Measurements from ENCODE around the gene GTF2H3. TPM values are rescaled to one million over a fixed set of nuclear protein-coding genes. Genes with fewer than 3 reads are reported as not detected.

Gene GTF2H3
- total RNA-seq, 1 donor from 2014 or later = 13.9 TPM

DNA sequence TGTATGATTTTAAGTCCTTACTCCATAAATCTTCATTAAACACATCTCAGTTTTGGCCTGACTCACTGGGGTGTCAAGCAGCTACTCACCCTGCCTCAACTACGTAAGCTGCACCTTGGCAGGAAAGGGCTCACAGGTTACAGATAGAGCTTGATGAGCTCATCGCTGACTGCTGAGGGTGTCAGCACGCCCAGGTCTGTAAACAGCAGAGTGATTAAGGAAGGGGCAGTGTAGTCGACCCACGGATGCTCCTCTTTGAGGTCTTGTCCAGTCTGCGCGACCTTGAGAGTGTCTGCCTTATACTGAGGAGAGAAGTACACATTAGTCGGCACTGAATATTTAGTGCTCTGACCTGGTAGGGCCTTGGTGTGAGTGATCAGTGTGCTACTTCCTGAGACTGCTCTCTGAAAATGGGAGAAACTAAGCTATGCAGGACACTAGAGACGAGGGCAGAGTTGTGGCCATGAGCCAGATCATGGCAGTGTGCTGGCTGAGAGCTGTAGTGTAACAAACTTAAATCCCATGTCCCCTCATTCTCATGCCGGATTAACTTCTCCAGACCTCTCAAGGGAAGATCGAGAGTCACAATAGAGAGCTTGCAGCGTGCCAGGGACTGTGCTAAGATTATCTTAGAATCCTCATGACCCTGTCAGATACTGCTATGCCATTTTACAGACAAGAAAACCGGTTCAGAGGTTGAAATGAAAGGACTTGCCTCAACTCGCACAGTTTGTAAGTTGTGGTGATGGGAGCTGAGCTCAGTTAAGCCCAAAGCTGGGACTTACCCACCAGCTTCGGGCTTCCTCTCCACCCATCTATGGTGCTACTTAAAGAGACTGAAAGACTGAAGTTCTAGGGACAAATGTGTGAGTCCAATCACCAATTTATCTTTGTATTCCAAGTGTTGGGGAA is 11.8 kb upstream of the GTF2H3 start:
- no peaks in the 10 kb centered on the region for H3K9me3 ChIP-seq (replicated peaks)
- H3K4me1 ChIP-seq = no peaks in the 10 kb centered on the region
- H3K27me3 ChIP-seq (ENCODE audit: low read depth) = no peaks in the 10 kb centered on the region
- TF ChIP-seq, protein P1, sequence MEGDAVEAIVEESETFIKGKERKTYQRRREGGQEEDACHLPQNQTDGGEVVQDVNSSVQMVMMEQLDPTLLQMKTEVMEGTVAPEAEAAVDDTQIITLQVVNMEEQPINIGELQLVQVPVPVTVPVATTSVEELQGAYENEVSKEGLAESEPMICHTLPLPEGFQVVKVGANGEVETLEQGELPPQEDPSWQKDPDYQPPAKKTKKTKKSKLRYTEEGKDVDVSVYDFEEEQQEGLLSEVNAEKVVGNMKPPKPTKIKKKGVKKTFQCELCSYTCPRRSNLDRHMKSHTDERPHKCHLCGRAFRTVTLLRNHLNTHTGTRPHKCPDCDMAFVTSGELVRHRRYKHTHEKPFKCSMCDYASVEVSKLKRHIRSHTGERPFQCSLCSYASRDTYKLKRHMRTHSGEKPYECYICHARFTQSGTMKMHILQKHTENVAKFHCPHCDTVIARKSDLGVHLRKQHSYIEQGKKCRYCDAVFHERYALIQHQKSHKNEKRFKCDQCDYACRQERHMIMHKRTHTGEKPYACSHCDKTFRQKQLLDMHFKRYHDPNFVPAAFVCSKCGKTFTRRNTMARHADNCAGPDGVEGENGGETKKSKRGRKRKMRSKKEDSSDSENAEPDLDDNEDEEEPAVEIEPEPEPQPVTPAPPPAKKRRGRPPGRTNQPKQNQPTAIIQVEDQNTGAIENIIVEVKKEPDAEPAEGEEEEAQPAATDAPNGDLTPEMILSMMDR (IDR thresholded peaks at IDR 0.05; ENCODE audit: borderline replicate concordance) = no peak
- DNase-seq = no peak
- H3K27ac ChIP-seq (replicated peaks) = no peak overlapping the region
- no peak overlapping the region for H3K4me3 ChIP-seq
- intact Hi-C loops (cut with micrococcal nuclease) = no loop called here
- H3K36me3 ChIP-seq = peaks cover 96% of the 10 kb centered on the region

DNA sequence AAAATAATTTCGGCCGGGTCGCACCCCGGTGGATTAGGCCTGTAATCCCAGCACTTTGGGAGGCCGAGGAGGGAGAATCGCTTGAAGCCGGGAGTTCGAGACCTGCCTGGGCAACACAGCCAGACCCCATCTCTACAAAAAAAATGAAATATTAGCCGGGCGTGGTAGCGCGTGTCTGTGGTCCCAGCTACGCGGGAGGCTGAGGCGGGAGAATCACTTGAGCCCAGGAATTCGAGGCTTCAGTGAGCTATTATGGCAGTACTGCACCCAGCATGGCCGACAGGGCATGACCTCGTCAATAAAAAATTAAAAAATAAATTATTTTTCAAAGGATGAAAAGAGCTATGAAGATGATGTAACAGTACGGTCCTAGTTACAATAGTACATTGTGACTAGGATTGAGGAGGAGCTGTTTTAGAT is 523 bp downstream of the GTF2H3 start:
- Histone ChIP-seq H3K9me3 (replicated peaks) (no peaks in the 10 kb centered on the region), H3K27me3 (ENCODE audit: low read depth) (no peaks in the 10 kb centered on the region), H3K4me1 (peaks cover 23% of the 10 kb centered on the region), H3K4me3 (peak overlapping the region; percentile 89), H3K36me3 (peaks cover 30% of the 10 kb centered on the region), H3K27ac (replicated peaks) (peak overlapping the region; percentile 84)
- no peak for DNase-seq
- intact Hi-C loops (cut with micrococcal nuclease) = no loop called here
- TF ChIP-seq, protein P1 (IDR thresholded peaks at IDR 0.05; ENCODE audit: borderline replicate concordance) = no peak

DNA sequence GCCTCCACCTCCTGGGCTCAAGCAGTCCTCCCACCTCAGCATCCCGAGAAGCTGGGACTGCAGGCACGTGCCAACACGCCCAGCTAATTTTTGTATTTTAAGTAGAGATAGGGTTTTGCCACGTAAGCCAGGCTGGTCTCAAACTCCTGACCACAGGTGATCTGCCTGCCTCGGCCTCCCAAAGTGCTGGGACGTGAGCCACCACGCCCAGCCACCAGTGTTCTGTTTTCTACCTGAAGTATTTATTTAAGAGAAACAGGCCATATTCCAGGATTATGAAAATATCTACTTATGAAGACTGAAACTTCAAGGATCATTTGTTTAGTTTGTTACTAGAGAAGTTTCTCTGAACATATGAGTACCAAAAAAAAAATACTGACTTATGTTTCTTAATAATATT is 10.3 kb downstream of the GTF2H3 start:
- no peak for DNase-seq
- peaks cover 63% of the 10 kb centered on the region for H3K36me3 ChIP-seq
- no peak overlapping the region for H3K4me3 ChIP-seq
- H3K9me3 ChIP-seq (replicated peaks) = no peaks in the 10 kb centered on the region
- no peaks in the 10 kb centered on the region for H3K4me1 ChIP-seq
- H3K27me3 ChIP-seq (ENCODE audit: low read depth) = no peaks in the 10 kb centered on the region
- H3K27ac ChIP-seq (replicated peaks) = no peak overlapping the region
- intact Hi-C loops (cut with micrococcal nuclease) = no loop called here
- TF ChIP-seq, protein P1 (IDR thresholded peaks at IDR 0.05; ENCODE audit: borderline replicate concordance) = no peak

DNA sequence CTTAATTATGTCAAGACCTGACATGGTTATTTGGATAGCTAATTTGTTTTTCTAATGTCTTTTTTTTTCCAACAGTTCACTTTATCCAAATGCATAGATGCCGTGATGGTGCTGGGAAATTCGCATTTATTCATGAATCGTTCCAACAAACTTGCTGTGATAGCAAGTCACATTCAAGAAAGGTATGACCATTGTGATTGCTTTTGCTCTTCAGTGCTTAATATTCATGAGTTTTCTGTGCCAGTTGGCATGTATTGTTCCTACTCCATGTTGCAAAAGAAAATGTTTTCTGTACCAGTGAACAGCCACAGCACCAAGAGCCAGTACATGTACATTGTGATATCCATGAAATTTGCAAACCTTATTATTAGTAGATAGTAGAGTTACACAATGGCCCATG is 11.8 kb downstream of the GTF2H3 start:
- intact Hi-C loops (cut with micrococcal nuclease) = no loop called here
- H3K27me3 ChIP-seq (ENCODE audit: low read depth) = no peaks in the 10 kb centered on the region
- no peak overlapping the region for H3K4me3 ChIP-seq
- H3K27ac ChIP-seq (replicated peaks) = no peak overlapping the region
- no peaks in the 10 kb centered on the region for H3K4me1 ChIP-seq
- TF ChIP-seq, protein P1 (IDR thresholded peaks at IDR 0.05; ENCODE audit: borderline replicate concordance) = no peak
- peaks cover 71% of the 10 kb centered on the region for H3K36me3 ChIP-seq
- H3K9me3 ChIP-seq (replicated peaks) = no peaks in the 10 kb centered on the region
- no peak for DNase-seq

DNA sequence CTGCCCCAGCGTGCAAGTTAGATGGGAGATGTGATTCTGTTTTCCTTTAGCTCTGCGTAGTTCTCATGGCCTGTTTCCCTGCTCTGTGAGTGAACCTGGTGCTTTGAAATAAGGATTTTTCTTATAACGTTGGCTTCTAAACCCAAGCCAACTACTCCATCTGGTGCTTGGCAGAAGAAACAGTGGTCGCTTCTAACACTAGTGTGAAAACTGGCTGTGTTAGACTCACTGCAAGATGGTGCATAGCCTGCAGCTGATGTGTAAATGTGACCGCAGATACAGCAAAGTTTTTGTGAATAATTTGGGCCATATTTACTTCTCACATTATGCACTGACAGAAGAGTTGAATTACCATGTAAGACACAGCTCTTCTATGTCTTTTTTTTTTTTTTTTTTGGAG is 12.2 kb downstream of the GTF2H3 start:
- H3K36me3 ChIP-seq = peaks cover 74% of the 10 kb centered on the region

More for the DNA sequence above, 12.2 kb downstream of the GTF2H3 start:
- TF ChIP-seq, protein P1 (IDR thresholded peaks at IDR 0.05; ENCODE audit: borderline replicate concordance) = no peak
- Histone ChIP-seq H3K4me1 (no peaks in the 10 kb centered on the region), H3K27me3 (ENCODE audit: low read depth) (no peaks in the 10 kb centered on the region), H3K4me3 (no peak overlapping the region), H3K27ac (replicated peaks) (no peak overlapping the region), H3K9me3 (replicated peaks) (no peaks in the 10 kb centered on the region)
- DNase-seq = no peak
- intact Hi-C loops (cut with micrococcal nuclease) = no loop called here
